ENCODE data around the gene PCSK9.

- TF ChIP-seq POLR2AphosphoS5 (IDR thresholded peaks at IDR 0.05; ENCODE audit: control insufficient read depth, insufficient read depth, low read depth, low read length) (no peak), ZFP91 (CRISPR knock-in tag; IDR thresholded peaks at IDR 0.05) (no peak)
Observed at GRCh38 chr1:55088413-55088812, 49.1 kb downstream of the PCSK9 start.
